ENCODE data around the gene ANKRD33B.
"Not testable (repeated sequence)": the region's sequence is repeated elsewhere in the genome, so short reads cannot be mapped to it uniquely, and the experiment has no call there.

DNA sequence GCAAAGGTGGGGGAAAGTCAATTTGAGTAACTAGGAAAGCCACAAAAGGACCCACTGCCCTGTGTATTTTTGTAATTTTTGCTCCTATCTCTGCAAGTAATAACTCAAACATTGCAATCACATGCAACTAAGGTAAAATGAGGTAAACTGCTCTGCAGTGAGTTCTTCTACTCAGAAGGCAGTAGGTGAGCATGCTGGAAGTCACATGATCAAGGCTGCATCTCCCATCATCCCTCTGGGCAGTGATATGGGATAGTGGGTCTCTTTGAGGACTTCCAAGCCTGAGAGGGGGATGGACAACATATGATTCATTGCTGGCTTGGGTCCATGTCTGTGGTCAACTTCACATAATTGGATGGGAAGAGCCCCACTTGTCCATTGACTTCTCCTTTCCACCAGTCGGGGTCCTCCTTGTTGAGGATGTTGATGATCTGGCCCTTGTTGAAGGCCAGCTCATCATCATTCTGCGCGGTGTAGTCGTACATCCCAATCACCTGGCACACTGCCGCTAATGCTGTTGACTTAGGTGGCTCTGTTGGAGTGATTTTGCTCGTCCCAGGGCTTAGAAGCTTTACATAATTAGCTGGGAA, 100.4 kb downstream of the ANKRD33B start:
- TF ChIP-seq CTCF (IDR thresholded peaks at IDR 0.05; ENCODE audit: poor library complexity); EZH2 (IDR thresholded peaks at IDR 0.05; ENCODE audit: borderline replicate concordance); EZH2phosphoT487 (IDR thresholded peaks at IDR 0.05; ENCODE audit: low read depth, severe bottlenecking, unreplicated experiment): not testable (repeated sequence)
